Activated CD4-positive, alpha-beta T cell treated with anti-CD3 and anti-CD28 coated beads, Interleukin-10, Interleukin-2, amounts not matched to agents 100 ng/mL and 50 ng/mL, durations not matched to agents 16 hours and 8 hours (primary cell): ENCODE data around the gene KCNK16.

Source experiments
- DNase-seq: peaks from one replicate; pipeline ENCODE4 v3.0.0-alpha.2; 2020

Gene KCNK16

DNA sequence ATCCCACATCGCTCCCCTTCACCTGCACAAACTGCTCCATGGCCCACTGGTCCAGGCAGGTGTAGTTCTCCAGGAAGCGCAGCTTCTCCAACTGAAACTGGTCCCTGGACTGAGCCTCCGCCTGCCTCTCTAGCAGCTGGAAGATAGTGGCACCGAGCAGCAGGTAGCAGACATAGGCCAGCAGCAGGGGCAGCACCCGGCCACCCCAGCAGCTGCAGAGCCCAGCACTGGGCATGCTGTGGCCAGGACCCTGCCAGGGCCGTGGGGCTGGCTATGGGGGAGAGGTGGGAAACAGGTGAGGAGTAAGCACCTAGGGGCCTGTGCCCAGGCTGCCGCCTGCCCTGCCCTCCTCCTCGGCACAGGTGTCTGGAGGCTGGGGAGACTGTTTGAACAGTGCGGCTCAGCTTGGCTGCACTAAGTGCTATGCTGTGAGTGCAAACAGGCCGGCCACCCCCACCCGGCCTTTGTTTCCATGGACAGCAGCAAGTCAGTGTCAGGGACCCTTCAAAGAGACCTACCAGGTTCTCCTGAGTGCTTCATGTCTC is at the start of gene KCNK16:
KCNK16 (minus strand) TSS at position 397 of the 545 bp plus-strand sequence; CDS start at position 235, 162 bp downstream.
- no peak for DNase-seq

- DNase-seq: no peak
These were observed 47.9 kb upstream of the KCNK16 start for GRCh38 chr6:39370390-39370789.

DNA sequence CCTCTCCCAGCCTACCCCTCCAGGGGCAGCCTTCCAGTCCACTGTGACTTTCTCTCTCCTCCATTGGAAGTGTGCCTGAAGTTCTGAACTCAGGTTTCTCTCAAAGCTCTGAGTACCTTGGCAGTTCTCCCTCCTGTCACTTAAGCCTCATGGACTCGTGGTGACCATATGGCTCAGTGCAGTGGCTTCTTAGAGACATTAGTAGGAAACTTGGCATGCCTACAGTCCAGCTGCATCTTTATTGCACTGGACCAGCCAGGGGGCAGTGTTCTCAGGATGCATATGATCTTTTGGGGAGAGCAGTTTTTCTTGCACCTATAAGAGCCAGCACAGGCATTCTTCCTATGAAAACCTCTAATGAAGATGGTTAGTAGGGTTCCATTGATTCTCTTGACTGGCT is 47.5 kb upstream of the KCNK16 start:
- no peak for DNase-seq

GRCh38 chr6:39367700-39368099 is 45.2 kb upstream of the KCNK16 start:
- no peak for DNase-seq

DNA sequence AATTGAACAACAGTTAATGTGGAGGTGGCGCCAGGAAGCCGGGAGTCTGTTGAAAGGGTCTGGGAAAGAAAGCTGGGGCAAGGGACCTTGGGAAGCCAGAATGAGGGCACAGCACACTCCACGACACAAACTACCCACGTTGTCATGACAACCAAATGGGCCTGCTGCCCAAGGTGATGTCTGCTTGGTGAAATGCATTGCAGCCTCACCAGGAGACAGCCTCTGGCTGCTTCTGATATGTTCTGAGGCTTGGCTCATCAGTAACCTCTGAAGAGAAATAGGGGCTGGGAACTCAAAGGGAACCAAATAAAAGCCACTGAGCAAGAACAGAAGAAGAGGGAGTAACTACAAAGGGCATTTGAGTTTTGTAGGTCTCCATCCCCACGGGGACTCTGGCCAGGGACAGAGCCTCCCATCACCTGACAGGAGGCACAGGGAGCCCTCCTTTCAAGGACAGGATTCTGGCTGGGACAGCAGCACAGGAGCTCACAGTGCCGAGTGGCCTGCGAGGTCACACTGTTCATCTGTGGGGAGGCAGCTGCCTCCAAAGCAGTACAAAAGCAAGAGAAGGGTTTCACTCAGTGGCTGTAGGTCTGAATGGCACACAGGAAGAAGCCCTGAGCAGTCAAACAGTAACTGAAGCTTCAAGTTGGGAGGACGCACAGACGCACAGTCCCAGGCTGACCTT is 44.6 kb upstream of the KCNK16 start:
- no peak for DNase-seq

GRCh38 chr6:39365281-39366074 is 43.0 kb upstream of the KCNK16 start:
- no peak for DNase-seq

- DNase-seq: no peak
These were observed 40.8 kb upstream of the KCNK16 start for GRCh38 chr6:39363280-39363679.

- DNase-seq: no peak
These were observed 40.0 kb upstream of the KCNK16 start for GRCh38 chr6:39362487-39362865.

DNA sequence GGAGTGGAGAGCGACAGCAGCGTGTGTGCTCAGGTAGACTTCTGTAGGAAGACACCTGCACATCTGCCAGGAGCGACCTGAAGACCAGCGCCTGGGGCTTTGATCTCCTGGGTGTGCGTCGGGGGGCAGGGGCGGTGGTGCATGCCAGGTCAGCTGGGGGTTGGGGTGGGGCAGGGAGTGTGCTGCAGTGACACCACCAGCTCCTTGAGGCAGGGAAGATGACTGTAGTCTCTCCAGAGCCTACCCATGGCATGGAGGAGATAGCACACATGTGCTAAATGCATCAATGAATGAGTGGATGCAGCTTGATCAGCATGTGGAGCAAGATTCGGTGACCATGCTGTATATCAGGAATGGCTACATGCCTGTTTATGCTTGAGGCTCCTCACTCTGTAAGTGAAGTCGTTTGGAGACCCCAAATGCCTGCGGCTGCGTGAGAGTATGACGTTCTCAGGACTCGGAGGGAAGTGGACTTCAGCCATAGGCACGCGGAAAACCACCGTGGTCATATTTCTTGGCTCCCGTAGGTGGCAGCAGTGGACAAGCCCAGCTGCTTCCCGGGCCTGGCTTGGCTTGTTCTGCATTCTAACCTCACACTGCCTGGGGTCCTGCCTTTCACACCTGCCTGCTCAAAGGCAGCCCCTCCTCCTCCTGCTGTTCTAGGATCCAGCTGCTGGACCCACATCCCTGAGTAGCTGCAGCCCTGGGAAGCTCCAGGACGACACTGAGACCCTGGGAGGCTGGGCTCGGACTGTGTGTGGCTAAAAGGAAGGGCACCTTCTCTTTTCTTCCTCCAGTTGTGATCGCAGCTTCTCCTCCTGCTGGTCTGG is 39.4 kb upstream of the KCNK16 start:
- peak; percentile 58 for DNase-seq

DNA sequence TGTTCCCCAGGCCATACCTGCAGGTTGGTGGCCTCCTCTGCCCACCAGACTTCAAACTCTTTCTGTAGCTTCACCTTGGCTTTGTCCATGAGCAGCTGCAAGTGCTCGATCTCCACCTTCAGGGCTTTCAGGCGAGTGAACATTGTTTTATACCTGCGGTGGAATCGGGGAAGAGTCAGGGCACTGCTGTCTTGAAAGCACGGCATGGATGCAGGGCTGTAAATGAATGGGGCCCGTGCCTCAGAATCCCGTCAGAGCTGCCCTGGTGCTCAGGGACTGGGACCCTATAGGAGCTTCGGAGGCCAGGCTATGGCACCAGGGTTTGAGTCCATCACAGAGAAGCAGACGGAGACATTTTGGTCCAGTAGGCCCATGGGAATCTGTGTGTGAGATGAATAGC is 37.9 kb upstream of the KCNK16 start:
- DNase-seq: no peak

DNA sequence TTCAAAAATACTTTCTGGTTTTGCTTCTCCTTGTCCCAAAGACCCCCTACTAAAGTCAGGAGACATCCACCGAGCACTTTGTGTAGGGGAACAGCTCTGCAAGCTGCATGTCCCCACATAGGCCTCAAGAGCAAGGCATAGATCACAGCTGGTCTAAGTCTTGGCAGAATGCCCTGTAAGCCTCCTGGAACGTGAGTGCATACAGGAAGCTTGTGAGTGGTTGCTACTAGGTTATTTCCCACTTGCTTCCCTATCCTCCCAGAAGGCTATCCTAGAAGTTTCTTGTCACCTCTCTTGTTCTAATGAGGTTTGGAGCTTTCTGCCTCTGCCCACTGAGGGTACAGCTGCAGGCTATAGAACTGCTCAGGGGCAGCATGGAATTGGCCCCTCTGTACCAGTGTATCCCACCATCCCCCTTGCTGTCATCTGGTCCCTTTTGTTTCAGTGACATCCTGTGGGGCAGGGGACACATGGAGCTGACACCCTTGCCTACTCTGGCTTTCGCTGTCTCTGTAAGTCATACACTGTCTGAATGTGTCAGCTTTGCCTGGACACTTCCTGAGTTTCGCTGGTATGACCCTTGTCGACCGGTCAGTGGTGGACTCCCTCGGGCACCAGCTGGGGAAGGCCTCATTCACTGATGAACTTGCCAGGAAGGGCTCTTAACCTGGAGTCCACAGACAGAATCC is 35.6 kb upstream of the KCNK16 start:
- no peak for DNase-seq

- DNase-seq: no peak
These were observed 31.3 kb upstream of the KCNK16 start for GRCh38 chr6:39353698-39354315.

GRCh38 chr6:39350723-39351505 is 28.4 kb upstream of the KCNK16 start:
- DNase-seq: no peak

- no peak for DNase-seq
These were observed 26.2 kb upstream of the KCNK16 start for GRCh38 chr6:39348740-39349139.

- DNase-seq: peak; percentile 66
These were observed 25.5 kb upstream of the KCNK16 start for GRCh38 chr6:39347906-39348585.

- DNase-seq: no peak
These were observed 24.7 kb upstream of the KCNK16 start for GRCh38 chr6:39347206-39347605.

GRCh38 chr6:39344821-39345280 is 22.3 kb upstream of the KCNK16 start:
- no peak for DNase-seq

DNA sequence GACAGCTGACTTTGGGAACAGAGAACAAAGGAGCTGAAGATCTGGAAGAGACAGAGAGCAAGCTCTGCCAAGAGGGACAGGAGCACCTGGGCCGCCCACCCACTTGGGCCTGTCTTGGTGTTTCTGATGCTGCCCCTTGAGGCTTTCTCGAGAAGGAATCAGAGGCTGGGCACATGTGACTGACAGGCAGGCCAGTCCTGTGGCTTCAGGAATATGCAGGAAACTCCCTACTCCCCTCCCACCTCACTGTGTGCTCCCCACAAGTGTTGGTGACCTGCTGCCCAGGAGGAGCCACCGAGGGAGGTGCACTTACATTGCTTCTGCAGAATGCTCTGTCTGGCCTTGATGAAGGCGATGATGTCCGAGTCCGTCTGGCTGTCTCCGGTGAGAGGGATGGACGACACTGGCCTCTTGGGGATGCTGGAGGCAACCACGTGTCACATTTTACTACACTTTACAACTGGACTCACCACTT is 20.9 kb upstream of the KCNK16 start:
- DNase-seq: no peak

GRCh38 chr6:39342692-39343395 is 20.3 kb upstream of the KCNK16 start:
- DNase-seq: no peak

GRCh38 chr6:39341937-39342336 is 19.4 kb upstream of the KCNK16 start:
- no peak for DNase-seq
